KMS-11 (cell line): ENCODE results near the gene AVPI1.
A peak's percentile ranks its signal among the peaks of the same experiment; 100 is the strongest.
"Not testable (repeated sequence)": the region's sequence is repeated elsewhere in the genome, so short reads cannot be mapped to it uniquely, and the experiment has no call there.

Experiments
- H2AFZ ChIP-seq: fragments of 200-600 bp; sonication (generic); 2 replicates; pipeline ENCODE4 v1.6.1; 2016; ENCODE audit warnings: antibody characterized with exemption, mixed run types, low read depth
- H3K27ac ChIP-seq: fragments of 200-600 bp; sonication (generic); 2 replicates; pipeline ENCODE4 v1.6.1; 2016; ENCODE audit warnings: mild to moderate bottlenecking, mixed run types
- H3K27me3 ChIP-seq: fragments of 200-600 bp; sonication (generic); 2 replicates; pipeline ENCODE4 v1.6.1; 2017; ENCODE audit warnings: mild to moderate bottlenecking, low read depth, mixed run types, moderate library complexity; ENCODE audit not compliant: insufficient read depth
- H3K36me3 ChIP-seq: fragments of 200-600 bp; sonication (generic); 2 replicates; pipeline ENCODE4 v1.6.1; 2017; ENCODE audit warnings: mild to moderate bottlenecking, mixed run types; ENCODE audit not compliant: insufficient read depth
- H3K4me1 ChIP-seq: fragments of 200-600 bp; sonication (generic); 2 replicates; pipeline ENCODE4 v1.6.1; 2016; ENCODE audit warnings: mild to moderate bottlenecking, low read depth, mixed run types; ENCODE audit not compliant: poor library complexity, severe bottlenecking
- H3K4me2 ChIP-seq: fragments of 200-600 bp; sonication (generic); 2 replicates; pipeline ENCODE4 v1.7.0; 2016; ENCODE audit warnings: mild to moderate bottlenecking, mixed run types
- H3K4me3 ChIP-seq: fragments of 200-600 bp; sonication (generic); IDR thresholded peaks from 2 replicates; pipeline ENCODE4 v1.6.1; 2017; ENCODE audit warnings: low read depth, low read length, mixed read lengths; ENCODE audit not compliant: insufficient read depth
- H3K79me2 ChIP-seq: fragments of 200-600 bp; sonication (generic); 2 replicates; pipeline ENCODE4 v1.6.1; 2016; ENCODE audit warnings: low read depth, mixed run types; ENCODE audit not compliant: insufficient read depth
- H3K9ac ChIP-seq: fragments of 200-600 bp; sonication (generic); 2 replicates; pipeline ENCODE4 v1.6.1; 2016; ENCODE audit warnings: mild to moderate bottlenecking, mixed run types
- H4K20me1 ChIP-seq: fragments of 200-600 bp; sonication (generic); 2 replicates; pipeline ENCODE4 v1.6.1; 2016; ENCODE audit warnings: mild to moderate bottlenecking, mixed run types; ENCODE audit not compliant: insufficient read depth
- CTCF ChIP-seq: fragments of 200-600 bp; sonication (generic); conservative IDR thresholded peaks from 2 replicates; pipeline ENCODE4 v1.6.1; 2017; ENCODE audit warnings: low read depth, mild to moderate bottlenecking, antibody characterized with exemption, low read length, moderate library complexity, mixed read lengths

AVPI1 gene

GRCh38 chr10:97647556-97647955 is 39.5 kb downstream of the AVPI1 start:
- TF ChIP-seq CTCF: no peak
- H3K4me3 ChIP-seq: no peak overlapping the region
- H3K36me3 ChIP-seq: no peaks in the 10 kb centered on the region; the same call in 1 of the 2 replicates
- H3K79me2 ChIP-seq: 0 out of 2 replicates have a peak, but pooled peaks cover under 1% of the 10 kb centered on the region
- H4K20me1 ChIP-seq: no peaks in the 10 kb centered on the region
- H3K27me3 ChIP-seq: no peaks in the 10 kb centered on the region
- no peak overlapping the region for H3K9ac ChIP-seq
- no peak overlapping the region for H2AFZ ChIP-seq
- peaks cover 6% of the 10 kb centered on the region for H3K4me1 ChIP-seq
- no peak overlapping the region for H3K27ac ChIP-seq
- H3K4me2 ChIP-seq: no peak overlapping the region

DNA sequence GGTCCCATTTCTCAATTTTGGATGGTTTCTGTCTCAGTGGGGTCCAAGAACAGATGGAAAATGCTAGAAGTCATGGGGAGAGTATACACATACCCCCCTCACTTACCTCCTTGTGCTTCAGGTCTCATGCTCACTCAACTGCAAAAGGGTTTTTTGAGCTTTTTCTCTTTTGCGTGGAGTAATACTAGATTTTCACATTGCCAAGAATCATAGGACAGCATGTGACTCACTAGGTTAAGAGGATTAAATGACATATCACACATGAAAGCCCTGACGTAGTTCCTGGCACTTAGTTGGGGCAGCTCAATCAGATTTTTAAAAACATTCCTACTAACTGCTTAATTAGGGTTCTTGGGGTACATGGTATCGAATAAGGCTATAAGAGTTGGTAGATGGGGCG is 42.1 kb downstream of the AVPI1 start:
- Histone ChIP-seq H3K4me3 (no peak overlapping the region), H3K27ac (no peak overlapping the region)

DNA sequence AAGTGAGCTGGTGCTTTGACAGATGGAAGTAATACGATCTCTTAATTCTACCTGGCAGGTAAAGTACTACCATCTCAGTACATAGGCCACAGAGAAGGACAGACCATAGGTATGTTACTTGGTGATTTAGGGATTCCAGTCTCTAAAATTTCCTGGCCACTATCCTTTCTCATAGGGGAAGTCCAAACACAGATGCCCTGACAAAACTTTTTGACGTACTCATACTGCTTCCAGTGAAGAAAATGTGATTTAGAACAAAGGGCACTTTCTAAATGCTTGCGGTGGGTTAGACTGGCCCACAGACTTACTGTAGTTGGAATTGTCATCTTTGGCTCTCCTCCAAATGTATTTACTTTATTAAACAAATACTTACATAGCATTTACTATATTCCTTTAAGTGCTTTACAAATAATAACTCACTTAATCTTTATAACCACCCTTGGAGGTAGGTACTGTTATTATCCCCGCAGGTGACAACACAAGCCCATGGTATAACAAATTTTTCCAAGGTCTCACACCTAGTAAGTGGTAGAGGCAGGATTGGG is 43.5 kb downstream of the AVPI1 start:
- Histone ChIP-seq H3K9ac (no peak overlapping the region), H3K27ac (no peak overlapping the region), H3K27me3 (no peaks in the 10 kb centered on the region), H3K4me1 (peaks cover 15% of the 10 kb centered on the region), H3K4me3 (no peak overlapping the region), H3K79me2 (0 out of 2 replicates have a peak, but pooled peaks cover 16% of the 10 kb centered on the region), H3K4me2 (no peak overlapping the region), H3K36me3 (no peaks in the 10 kb centered on the region; the same call in 1 of the 2 replicates), H2AFZ (no peak overlapping the region), H4K20me1 (no peaks in the 10 kb centered on the region)
- no peak for TF ChIP-seq CTCF

More for the DNA sequence above, 42.1 kb downstream of the AVPI1 start:
- no peak for TF ChIP-seq CTCF
- H3K4me1 ChIP-seq: peaks cover 18% of the 10 kb centered on the region
- no peaks in the 10 kb centered on the region for H4K20me1 ChIP-seq
- H3K4me2 ChIP-seq: no peak overlapping the region
- H2AFZ ChIP-seq: no peak overlapping the region
- 0 out of 2 replicates have a peak, but pooled peaks cover 16% of the 10 kb centered on the region for H3K79me2 ChIP-seq
- no peaks in the 10 kb centered on the region; the same call in 1 of the 2 replicates for H3K36me3 ChIP-seq
- no peaks in the 10 kb centered on the region for H3K27me3 ChIP-seq
- no peak overlapping the region for H3K9ac ChIP-seq

GRCh38 chr10:97642471-97643159 is 44.4 kb downstream of the AVPI1 start:
- H3K27me3 ChIP-seq, H3K9ac ChIP-seq, H4K20me1 ChIP-seq, H3K4me3 ChIP-seq, H2AFZ ChIP-seq, H3K36me3 ChIP-seq, H3K27ac ChIP-seq: not testable (repeated sequence)
- H3K4me1 ChIP-seq: peaks cover 14% of the 10 kb centered on the region
- H3K79me2 ChIP-seq: 0 out of 2 replicates have a peak, but pooled peaks cover 16% of the 10 kb centered on the region
- H3K4me2 ChIP-seq: peak overlapping the region; percentile 93; the same call in 1 of the 2 replicates
